Stimulated activated CD4-positive, alpha-beta T cell treated with anti-CD3 and anti-CD28 coated beads, Interleukin-1b, Interleukin-23, amount 100 ng/mL, for 24 hours (primary cell): ENCODE results near the gene MLIP.

Experiments used
- DNase-seq, 4 experiments: peaks; one replicate each; pipeline ENCODE4 v3.0.0-alpha.2; 2020; ENCODE audit warnings: low read depth in 4 of 4, low spot score in 1 of 4

The MLIP gene

GRCh38 chr6:54274383-54274782, 163.1 kb downstream of the MLIP start:
- no peak for DNase-seq

DNA sequence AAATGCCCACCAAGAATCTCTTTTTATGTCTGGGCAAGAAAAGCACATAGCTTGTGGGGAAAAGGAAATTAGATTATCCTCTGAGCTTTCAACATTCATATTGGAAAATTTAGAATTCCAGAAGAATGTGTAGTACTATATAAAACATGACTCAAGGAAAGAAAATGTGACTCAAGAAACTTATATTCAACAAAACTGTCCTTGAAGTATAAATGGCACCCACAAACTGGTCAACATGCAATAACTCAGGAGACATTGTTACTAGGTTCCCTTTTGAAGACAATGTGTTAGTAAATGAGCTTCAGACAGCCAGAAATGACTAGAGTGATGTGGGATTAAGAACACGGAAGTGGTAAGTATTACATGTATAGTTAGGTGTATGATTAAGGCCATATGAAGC, 170.9 kb downstream of the MLIP start:
- DNase-seq: no peak

DNA sequence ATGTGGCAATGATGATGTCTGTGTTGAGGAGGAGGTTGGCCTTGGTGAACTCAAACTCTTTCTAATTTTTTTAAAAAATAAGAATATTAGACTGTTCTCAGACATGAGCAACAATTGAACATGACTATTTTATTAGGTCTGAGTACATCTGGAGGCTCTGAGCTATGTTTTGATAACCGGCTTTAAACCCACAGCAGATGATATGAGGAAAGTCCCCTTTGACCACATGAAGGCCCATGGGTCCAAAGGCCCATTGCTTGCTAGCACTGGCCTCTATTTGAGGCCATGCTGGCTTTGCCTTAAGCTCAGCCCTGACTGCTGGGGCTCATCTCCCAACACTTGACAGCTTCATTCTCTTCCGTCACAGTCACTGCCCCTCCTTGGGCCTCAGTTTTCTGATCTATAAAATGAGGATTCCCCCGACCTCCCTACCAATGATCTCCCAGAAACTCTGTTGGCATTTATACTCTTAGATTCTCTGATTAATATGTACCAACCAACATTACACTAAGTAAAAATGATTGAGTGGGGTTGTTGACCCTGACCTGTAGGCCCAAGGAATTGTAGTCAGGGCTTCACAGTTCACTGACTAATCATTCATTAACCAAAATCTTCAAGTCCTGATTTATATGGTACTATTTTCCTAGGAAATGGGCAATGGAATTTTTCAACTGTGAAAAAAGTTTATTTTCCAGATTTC, 173.1 kb downstream of the MLIP start:
- no peak for DNase-seq

- no peak for DNase-seq
Observed at GRCh38 chr6:54285595-54285994, 174.4 kb downstream of the MLIP start.

- no peak for DNase-seq
Observed at GRCh38 chr6:54286141-54286540, 174.9 kb downstream of the MLIP start.

GRCh38 chr6:54288474-54288873, 177.2 kb downstream of the MLIP start:
- DNase-seq: no peak

DNA sequence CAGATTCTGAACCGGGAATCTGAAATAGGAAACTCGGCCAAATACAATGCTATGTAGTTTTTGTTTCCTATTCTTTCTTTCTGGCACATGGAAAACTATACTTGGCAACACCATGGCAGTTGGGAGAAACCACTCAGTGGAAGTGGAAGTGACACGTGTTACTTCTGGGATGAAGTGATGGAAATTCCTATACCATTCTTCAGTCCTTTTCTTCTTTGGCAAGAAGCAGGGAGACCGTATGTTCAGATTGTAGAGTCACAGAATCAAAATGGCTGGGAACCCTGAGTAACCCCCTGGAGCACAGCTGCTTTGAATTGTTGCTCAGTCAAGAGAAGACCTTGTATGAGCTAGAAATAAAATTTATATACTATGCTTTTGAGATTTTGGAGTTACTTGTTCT, 178.2 kb downstream of the MLIP start:
- DNase-seq: no peak

GRCh38 chr6:54291146-54291545, 179.9 kb downstream of the MLIP start:
- DNase-seq: no peak

- no peak for DNase-seq
Observed at GRCh38 chr6:54291738-54292137, 180.5 kb downstream of the MLIP start.

DNA sequence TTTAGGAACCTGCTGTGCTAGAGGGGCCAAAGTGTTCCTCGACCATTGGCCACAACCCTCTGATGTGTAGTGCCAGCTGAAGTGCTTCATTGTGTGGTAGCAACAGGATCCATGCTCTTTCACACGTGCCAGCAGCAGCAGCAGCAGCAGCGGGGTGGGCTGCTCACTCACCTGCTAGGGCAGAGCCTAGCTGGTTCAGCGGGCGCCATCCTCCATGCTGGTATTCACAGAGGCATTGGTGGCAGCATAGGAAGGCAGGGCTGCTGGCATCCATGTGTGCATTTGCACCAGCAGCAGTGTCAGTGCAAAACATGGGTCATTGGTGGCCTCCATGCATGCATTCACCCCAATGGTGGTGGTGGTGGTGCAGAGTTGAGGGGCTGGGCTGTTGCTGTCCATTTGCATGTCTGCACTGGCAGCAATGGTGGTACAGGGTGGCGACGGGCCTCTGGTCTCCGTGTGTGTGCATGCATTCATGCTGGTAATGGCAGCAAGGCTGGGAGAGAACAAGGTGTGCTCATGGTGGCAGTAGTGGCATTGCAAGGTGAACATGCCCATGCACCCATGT, 183.8 kb downstream of the MLIP start:
- no peak for DNase-seq

- DNase-seq: no peak
Observed at GRCh38 chr6:54299542-54300269, 188.5 kb downstream of the MLIP start.

- no peak for DNase-seq
Observed at GRCh38 chr6:54301770-54302169, 190.5 kb downstream of the MLIP start.

- no peak for DNase-seq
Observed at GRCh38 chr6:54307439-54307910, 196.2 kb downstream of the MLIP start.

- DNase-seq: no peak
Observed at GRCh38 chr6:54308289-54308985, 197.2 kb downstream of the MLIP start, which contains the start of gene TINAG. TSS of gene TINAG (plus strand) at chr6:54308441. CDS start at chr6:54308551, 110 bp downstream.

DNA sequence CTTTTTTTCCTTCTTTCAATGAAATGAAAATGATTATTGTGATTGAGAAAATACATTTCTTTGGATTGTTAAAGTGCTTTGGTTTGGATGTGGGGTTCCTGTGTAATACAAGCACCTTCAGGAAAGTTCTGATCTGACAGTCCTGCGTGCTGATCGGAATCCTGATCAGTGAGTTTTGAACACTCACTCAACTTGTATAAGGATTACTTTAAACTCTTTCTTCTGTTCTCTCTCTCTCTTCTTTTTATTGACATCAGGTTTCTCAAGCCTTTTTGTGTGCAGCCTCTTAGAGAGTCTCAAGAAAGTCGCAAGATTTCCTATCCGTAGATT, 197.7 kb downstream of the MLIP start:
- DNase-seq: no peak

DNA sequence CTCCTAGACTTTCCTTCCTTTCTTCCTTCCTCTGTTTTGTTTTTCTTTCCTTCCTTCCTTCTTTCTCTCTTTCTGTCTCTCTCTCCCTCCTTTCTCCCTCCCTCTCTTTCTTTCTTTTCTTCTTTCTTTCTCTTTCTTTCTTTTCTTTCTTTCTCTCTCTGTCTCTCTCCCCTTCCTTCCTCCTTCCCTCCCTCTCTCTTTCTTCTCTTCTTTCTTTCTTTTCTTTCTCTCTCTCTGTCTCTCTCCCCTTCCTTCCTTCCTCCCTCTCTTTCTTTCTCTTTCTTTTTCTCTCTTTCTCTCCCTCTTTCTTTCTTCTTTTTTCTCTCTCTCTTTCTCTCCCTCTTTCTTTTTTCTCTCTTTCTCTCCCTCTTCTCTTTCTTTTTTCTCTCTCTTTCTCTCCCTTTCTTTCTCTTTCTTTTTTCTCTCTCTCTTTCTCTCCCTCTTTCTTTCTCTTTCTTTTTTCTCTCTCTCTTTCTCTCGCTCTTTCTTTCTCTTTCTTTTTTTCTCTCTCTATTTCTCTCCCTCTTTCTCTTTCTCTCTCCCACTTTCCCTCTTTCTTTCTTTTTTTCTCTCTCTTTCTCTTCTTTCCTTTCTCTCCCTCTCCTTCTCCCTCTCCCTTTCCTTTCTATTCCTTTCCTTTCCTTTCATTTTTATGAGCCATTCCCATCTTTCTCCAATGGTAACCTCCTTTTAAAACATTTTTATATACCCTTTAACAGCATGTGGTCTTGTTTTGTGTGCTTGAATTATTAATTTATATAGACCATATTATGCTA, 199.3 kb downstream of the MLIP start:
- no peak for DNase-seq

- no peak for DNase-seq
Observed at GRCh38 chr6:54315656-54316055, 204.4 kb downstream of the MLIP start.
